GM19438 (cell line): ENCODE results near the gene OLFM1.

Source experiments
- ATAC-seq: cut with Tn5 transposase; IDR thresholded peaks from one replicate; pipeline ENCODE4 v1.9.1; 2021; ENCODE audit warnings: low read depth; ENCODE audit not compliant: unreplicated experiment

Gene OLFM1

DNA sequence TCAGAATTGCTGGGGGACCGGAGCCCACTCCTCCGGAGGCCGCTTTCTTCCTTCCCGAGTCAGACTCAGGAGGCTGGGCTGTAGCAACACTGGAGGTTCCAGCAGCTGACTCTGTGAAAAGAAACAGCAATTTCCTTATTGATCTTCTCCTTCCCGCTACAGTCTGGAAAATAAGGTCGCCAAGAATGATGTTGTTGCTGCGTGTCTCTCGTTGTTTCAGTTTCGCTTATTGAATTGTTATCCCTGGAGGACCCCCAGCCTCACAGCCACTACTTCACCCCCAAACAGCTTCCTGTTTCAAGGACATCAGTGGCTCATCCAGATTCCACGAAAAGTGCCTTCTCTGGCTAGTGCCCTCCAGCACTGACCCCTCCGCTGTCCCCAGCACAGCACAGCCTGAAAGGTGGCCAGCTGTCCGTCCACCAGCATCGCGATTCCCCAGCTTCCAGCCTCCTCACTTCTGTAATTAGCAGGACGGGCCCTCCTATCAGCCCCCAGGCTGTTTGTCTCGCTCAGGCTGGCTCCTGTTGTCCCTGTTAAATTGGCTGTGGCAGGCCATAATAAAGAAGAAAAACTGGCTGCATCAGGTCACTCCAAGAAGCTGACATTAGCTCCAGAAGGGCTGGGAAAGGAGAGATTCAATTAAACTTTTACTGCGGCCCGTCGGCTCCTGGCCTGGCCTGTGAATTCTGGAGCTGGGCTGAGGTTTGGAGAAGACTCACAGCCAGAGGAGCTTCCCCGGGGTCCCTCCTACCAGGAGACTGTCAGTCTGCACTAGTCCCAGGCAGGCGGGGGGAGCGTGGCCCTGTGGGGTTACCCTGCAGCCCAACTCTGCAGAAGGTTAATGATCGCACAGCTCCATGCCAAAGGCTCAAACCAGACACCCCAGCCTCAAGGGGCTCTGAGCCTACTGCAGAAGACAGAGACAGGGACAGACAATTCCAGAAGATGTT lies 40.5 kb downstream of the OLFM1 start:
- ATAC-seq = no peak

- no peak for ATAC-seq
These were observed 41.7 kb downstream of the OLFM1 start for GRCh38 chr9:135129137-135129695.

DNA sequence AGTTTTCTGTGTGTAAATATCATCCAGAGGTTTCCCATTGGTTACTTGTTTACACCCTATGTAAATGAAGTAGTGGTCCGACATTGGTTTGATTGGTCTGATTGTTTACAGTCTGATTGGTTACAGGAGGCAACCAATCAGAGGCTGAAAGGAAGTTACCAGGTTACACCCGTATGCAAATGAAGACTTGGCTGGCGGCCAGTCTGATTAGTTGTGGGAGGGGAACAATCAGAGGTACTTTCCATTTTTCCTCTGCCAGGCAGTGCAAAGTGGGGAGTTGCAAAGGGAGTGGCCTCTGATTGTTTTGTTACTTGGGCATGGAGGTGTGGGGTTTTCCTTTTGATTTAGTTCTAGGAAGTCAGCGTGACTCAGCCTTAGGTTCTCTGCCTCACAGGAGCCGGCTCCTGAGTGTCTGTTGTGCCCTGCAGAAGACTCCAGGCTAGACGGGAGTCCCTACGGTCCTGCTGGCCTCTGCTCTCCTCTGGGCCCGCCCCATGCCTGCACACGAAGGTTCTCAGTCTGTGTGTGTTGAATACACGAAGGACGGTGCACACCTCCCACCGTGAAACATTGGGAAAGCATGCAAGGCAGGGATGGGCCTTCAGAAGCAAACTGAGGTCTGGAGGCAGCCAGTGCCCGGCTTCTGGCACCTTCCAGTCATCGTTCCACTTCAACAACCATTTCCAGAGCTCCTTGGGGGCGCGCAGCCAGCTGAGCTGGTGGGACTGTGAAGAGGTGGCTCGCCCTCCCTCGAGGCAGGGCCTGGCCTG lies 42.9 kb downstream of the OLFM1 start:
- ATAC-seq = no peak

DNA sequence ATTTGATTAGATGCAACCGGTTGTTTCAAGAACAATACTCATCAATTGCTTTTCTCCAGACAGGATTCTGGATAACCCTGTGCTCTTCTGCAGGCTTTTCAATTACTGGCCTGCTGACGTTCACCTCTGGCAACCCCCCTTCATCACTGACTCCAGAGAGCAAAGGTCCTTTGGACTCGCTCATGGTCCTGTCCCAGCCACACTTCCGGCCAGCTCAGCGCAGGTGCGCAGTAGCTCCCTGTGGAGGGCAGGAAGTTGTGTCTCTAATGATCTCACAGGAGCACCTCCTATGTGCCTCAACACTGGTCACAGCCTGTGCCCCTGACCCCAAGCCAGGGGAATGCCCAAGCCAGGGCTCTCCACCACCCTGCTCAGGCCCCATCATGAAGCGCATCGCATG lies 44.0 kb downstream of the OLFM1 start:
- ATAC-seq = no peak

DNA sequence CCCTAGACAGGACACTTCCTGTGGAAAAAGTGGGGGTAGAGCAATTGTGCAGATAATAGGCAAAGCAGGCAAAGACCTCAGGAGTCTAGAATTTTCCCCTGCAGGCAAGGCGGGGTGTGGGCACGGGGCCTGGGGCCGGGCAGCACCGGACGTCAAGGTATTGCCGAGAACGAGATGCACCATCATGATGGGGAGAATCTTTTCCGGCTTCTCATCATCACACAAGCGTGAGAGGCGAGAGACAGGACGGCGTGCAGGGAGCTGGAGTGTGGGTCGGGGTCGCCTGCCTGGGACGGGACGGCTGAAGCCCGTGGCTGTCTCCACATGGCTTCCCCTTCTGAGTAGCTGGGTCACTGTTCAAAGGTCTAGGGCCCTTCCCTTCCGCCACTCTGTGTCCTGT lies 44.5 kb downstream of the OLFM1 start:
- ATAC-seq = no peak

- no peak for ATAC-seq
These were observed 47.0 kb downstream of the OLFM1 start for GRCh38 chr9:135134268-135135022.

GRCh38 chr9:135135171-135135928 lies 47.9 kb downstream of the OLFM1 start:
- no peak for ATAC-seq

- no peak for ATAC-seq
These were observed 48.5 kb downstream of the OLFM1 start for GRCh38 chr9:135135929-135136315.

DNA sequence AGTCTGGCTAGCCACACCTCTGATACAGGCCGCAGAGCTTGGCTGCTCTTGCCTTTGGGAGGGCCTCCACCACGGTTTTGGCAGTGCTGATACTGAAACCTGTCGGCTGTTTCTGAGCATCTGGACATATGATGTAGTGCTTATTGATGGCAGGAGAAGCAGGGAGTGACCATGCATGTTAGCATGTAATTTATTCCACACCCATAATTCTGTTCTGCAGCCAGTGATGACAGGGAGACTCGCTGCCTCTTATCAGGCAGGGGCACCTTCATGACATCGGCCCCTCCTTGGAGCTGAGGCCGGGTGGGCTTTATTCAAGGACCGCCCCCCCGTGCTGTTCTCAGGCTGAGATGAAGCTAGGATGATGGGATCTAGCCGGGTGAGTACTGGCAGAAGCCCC lies 49.0 kb downstream of the OLFM1 start:
- no peak for ATAC-seq

DNA sequence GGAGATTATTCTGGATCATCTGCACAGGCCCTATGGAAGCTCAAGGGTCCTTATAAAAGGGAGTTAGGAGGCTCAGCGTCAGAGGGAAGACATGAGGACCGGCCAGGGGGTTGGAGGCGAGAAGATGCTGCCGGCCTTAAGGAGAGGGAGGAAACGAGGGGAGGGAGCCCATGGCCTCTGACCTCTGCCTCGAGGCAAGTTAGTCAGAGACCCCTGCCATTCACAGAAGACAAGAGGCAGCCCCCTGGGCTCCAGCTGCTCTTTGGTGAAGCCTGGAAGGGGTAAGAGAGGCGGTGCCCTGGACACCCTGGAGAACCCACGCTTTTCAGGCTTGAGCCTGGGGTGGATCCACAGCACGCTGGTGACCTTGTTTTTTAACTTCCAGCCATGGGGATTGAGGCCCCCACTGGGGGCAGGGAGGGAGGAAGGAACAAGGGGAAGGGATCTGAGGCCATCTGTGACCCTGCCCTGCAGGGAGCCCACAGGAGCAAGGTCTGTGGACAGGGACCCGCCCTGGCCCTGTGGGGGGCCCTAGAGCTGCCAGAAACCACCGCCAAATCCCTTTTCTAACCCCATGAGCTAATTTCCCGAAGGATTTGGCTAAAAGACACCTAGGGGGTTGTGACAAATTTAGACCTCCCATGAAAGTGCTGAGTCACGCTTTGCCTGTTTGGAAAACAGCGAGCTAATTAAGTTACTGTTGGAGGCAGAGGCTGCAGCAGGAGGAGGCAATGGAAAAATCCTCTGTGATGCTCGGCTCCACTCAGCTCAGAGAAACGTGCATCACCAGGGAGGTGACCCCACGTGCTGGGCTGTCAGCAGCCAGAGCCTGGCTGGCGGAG lies 49.7 kb downstream of the OLFM1 start:
- no peak for ATAC-seq

GRCh38 chr9:135138078-135138855 lies 50.8 kb downstream of the OLFM1 start:
- no peak for ATAC-seq

DNA sequence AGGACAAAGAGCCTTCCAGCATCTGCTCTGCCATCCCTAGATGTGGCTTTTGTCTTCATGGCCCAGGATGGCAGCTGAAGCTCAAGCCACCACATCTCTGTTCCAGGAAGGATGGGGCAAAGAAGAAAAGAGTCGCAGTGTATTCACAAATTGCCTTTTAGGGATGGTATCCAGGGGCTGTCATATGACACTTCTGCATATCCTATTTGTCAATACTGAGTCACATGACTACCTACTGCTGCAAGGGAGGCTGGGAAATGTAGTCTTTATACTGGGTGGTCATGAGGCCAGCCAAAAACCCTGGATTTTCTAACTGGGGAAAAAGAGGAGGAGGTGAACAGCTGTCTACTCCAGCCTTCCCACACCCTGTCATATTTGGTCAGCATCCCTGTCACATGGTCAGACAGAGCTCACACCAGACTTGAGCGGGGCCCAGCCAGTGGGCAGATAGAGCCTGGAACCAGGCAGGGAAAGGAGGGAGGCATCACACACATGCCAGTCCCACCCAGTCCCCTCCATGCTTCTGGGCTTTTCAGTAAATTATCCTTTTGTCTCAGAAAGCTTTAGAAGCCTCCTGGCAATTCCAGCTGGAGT lies 52.0 kb downstream of the OLFM1 start:
- ATAC-seq = no peak

- ATAC-seq = no peak
These were observed 53.8 kb downstream of the OLFM1 start for GRCh38 chr9:135141183-135141774.

DNA sequence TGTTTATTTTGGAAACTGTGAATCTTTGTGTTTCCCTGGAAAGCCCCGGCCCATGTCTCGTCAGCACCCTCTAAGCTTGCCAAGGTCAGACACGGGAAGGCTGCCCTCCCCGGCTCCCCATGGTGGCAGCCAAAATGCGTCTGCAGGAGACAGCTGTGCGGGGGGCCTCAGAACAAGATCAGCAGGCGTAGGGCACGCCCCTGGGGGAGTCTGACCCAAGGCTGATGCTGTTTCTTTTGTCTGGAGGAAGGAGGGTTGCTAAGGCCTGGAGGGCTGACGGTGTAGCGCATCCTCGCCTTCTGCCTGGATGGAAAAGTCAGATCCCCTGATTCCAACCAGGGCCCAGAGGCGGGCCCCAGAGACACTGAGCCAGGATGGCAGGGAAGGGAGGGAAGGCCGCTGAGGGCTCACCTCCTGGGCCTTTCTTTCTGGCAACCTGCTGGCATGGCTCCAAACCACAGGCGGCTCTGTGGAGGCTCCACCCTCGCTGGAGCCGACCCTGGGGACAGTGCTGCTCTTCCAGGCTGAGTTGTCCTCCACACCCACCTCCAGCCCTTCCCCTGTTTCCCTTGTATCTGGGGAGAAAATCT lies 57.2 kb downstream of the OLFM1 start:
- no peak for ATAC-seq

GRCh38 chr9:135145312-135145711 lies 57.8 kb downstream of the OLFM1 start:
- ATAC-seq = no peak

DNA sequence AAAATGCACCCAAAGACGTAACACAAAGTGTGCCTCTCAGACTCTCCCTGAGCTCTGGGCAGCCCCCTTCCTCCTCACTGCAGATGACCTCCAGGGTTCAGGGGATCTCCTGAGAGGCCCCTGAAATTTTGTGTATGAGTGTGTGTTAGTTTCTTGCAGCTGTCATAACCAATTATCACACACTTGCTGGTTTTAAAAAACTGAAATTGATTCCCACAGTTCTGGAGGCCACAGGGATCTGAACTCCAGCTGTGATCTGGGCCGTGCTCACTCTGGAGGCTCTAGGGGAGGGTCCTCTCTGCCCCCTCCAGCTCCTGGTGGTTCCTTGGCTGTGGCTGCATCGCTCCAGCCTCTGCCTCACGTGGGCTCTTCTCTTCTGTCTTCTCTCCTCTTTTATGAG lies 58.8 kb downstream of the OLFM1 start:
- no peak for ATAC-seq

- no peak for ATAC-seq
These were observed 59.5 kb downstream of the OLFM1 start for GRCh38 chr9:135146766-135147473.
